Activated CD8-positive, alpha-beta memory T cell treated with anti-CD3 and anti-CD28 coated beads, Interleukin-2, amount 50 U/mL, for 24 hours (primary cell): ENCODE results near the gene DERA.
"Not testable (repeated sequence)": the region's sequence is repeated elsewhere in the genome, so short reads cannot be mapped to it uniquely, and the experiment has no call there.

Experiments
- DNase-seq: peaks from one replicate; pipeline ENCODE4 v3.0.0-alpha.2; 2020; ENCODE audit errors: extremely low read depth

The DERA gene

GRCh38 chr12:15904378-15904920 is 6.7 kb upstream of the DERA start:
- DNase-seq: no peak

GRCh38 chr12:15910468-15910863 is 666 bp upstream of the DERA start:
- DNase-seq: no peak

- DNase-seq: not testable (repeated sequence)
These were observed 799 bp downstream of the DERA start for GRCh38 chr12:15911931-15912330.

GRCh38 chr12:15914131-15914530 is 3.0 kb downstream of the DERA start:
- DNase-seq: not testable (repeated sequence)

- no peak for DNase-seq
These were observed 6.9 kb downstream of the DERA start for GRCh38 chr12:15918066-15918465.

GRCh38 chr12:15919418-15919817 is 8.3 kb downstream of the DERA start:
- DNase-seq: no peak

- DNase-seq: no peak
These were observed 13.8 kb downstream of the DERA start for GRCh38 chr12:15924956-15925355.

- DNase-seq: no peak
These were observed 17.2 kb downstream of the DERA start for GRCh38 chr12:15928346-15928745.

- no peak for DNase-seq
These were observed 17.9 kb downstream of the DERA start for GRCh38 chr12:15928870-15929571.

- DNase-seq: no peak
These were observed 20.5 kb downstream of the DERA start for GRCh38 chr12:15931590-15932053.

- DNase-seq: no peak
These were observed 21.2 kb downstream of the DERA start for GRCh38 chr12:15932327-15932726.

- no peak for DNase-seq
These were observed 21.8 kb downstream of the DERA start for GRCh38 chr12:15932971-15933370.

- no peak for DNase-seq
These were observed 22.6 kb downstream of the DERA start for GRCh38 chr12:15933751-15934150.

- no peak for DNase-seq
These were observed 25.6 kb downstream of the DERA start for GRCh38 chr12:15936751-15937150.

- DNase-seq: no peak
These were observed 26.8 kb downstream of the DERA start for GRCh38 chr12:15937902-15938301.

GRCh38 chr12:15939111-15939510 is 28.0 kb downstream of the DERA start:
- DNase-seq: no peak

- no peak for DNase-seq
These were observed 31.3 kb downstream of the DERA start for GRCh38 chr12:15942475-15942874.

- DNase-seq: not testable (repeated sequence)
These were observed 32.4 kb downstream of the DERA start for GRCh38 chr12:15943519-15943918.

- DNase-seq: not testable (repeated sequence)
These were observed 37.3 kb downstream of the DERA start for GRCh38 chr12:15948461-15948860.

GRCh38 chr12:15955281-15955680 is 44.1 kb downstream of the DERA start:
- DNase-seq: no peak

GRCh38 chr12:15956010-15956409 is 44.9 kb downstream of the DERA start:
- DNase-seq: no peak

- no peak for DNase-seq
These were observed 45.5 kb downstream of the DERA start for GRCh38 chr12:15956413-15957185.

- DNase-seq: no peak
These were observed 51.6 kb downstream of the DERA start for GRCh38 chr12:15962760-15963159.
